ENCODE measurements around the gene SLAMF8. TPM values are rescaled to one million over a fixed set of nuclear protein-coding genes. Genes with fewer than 3 reads are reported as not detected.

SLAMF8 gene
- total RNA-seq, 6 donors from 2014 or later: 4.1 to 50.3 (median 27.6) TPM

DNA sequence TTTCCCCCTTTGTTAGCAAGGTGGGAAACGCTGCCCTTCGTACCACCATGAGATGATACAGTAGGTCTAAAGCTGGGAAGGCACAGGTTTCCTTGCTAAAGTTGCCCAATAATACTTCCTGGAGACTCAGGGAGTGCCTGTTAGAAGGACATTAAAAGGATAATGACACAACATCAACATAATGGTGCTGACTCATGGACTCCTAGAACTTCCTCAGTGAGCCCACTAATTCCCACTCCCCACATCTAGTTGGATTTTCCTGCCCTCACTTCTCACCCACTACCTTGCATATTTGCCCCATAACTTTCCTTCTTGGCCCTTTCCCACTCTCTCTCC, 55.8 kb downstream of the SLAMF8 start:
- ATAC-seq (ENCODE audit: low FRiP score in 2 of 2) (no peak), DNase-seq (no peak)
- H3K4me3 ChIP-seq: no peak overlapping the region
- no peak overlapping the region for H3K27ac ChIP-seq
- WGBS, 2 donors: 68 to 74% methylated on average over 2 of the region's 2 CpGs
- no peak for TF ChIP-seq EP300 (IDR thresholded peaks at IDR 0.05)
- no peak for TF ChIP-seq POLR2A (IDR thresholded peaks at IDR 0.05)
- TF ChIP-seq POLR2AphosphoS5 (IDR thresholded peaks at IDR 0.05): no peak
- TF ChIP-seq, protein P1, sequence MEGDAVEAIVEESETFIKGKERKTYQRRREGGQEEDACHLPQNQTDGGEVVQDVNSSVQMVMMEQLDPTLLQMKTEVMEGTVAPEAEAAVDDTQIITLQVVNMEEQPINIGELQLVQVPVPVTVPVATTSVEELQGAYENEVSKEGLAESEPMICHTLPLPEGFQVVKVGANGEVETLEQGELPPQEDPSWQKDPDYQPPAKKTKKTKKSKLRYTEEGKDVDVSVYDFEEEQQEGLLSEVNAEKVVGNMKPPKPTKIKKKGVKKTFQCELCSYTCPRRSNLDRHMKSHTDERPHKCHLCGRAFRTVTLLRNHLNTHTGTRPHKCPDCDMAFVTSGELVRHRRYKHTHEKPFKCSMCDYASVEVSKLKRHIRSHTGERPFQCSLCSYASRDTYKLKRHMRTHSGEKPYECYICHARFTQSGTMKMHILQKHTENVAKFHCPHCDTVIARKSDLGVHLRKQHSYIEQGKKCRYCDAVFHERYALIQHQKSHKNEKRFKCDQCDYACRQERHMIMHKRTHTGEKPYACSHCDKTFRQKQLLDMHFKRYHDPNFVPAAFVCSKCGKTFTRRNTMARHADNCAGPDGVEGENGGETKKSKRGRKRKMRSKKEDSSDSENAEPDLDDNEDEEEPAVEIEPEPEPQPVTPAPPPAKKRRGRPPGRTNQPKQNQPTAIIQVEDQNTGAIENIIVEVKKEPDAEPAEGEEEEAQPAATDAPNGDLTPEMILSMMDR (IDR thresholded peaks at IDR 0.05): no peak
- no peaks in the 10 kb centered on the region for H3K9me3 ChIP-seq
- H3K4me1 ChIP-seq: peaks cover 3 to 12% (median 10%) of the 10 kb centered on the region in 4 donors
- H3K36me3 ChIP-seq: no peaks in the 10 kb centered on the region
- no peaks in the 10 kb centered on the region for H3K27me3 ChIP-seq

DNA sequence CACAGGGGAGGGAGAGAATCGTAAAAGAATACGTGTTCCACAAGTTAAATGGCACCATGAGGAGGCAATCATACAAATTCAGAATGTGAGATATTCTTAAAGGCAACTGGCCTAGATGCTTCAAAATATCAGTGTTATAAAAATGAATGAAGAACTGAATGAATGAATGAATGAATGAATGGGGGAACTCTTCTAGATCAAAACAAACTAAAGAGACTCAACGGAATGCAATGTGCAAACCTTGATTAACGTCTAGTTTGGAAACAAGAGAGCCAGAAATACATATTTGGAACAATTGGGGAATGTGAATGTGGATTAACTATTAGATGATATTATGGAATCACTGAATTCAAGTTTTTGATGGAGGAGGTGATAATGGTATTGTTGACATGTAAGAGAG, 56.5 kb downstream of the SLAMF8 start:
- 70 to 90% methylated on average over 4 of the region's 4 CpGs for WGBS, 2 donors

DNA sequence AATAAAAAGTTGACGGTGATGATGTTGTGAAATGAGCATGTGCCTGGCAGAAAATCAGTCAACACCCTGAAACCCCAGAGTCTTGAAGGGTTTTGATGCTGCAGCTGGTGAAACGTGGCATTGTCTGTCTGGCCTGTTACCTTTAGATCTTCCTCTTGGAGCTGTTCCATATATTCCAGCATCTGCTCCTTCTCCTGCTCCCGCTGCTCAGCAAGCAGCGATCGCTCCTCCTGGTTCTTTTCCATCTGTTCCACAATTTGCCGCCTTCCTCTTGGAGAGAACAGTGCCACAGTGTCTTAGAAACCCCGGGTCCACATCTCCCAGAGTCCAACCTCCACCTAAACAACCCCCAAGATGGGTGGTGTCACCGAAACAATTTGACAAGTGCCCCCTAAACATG, 57.6 kb downstream of the SLAMF8 start:
- Histone ChIP-seq H3K4me3 (no peak overlapping the region), H3K36me3 (no peaks in the 10 kb centered on the region), H3K27me3 (no peaks in the 10 kb centered on the region), H3K9me3 (no peaks in the 10 kb centered on the region), H3K4me1 (peaks cover 5 to 16% (median 15%) of the 10 kb centered on the region in 4 donors), H3K27ac (no peak overlapping the region)
- TF ChIP-seq EP300 (IDR thresholded peaks at IDR 0.05) (no peak), POLR2AphosphoS5 (IDR thresholded peaks at IDR 0.05) (no peak), POLR2A (IDR thresholded peaks at IDR 0.05) (no peak)
- TF ChIP-seq, protein P1 (IDR thresholded peaks at IDR 0.05): no peak
- no peak for ATAC-seq (ENCODE audit: low FRiP score in 2 of 2)
- no peak for DNase-seq
- 80 to 87% methylated on average over 8 of the region's 8 CpGs for WGBS, 2 donors

More for the DNA sequence above, 56.5 kb downstream of the SLAMF8 start:
- Histone ChIP-seq H3K4me1 (peaks cover 3 to 12% (median 10%) of the 10 kb centered on the region in 4 donors), H3K4me3 (no peak overlapping the region), H3K27ac (no peak overlapping the region), H3K9me3 (no peaks in the 10 kb centered on the region), H3K27me3 (no peaks in the 10 kb centered on the region), H3K36me3 (no peaks in the 10 kb centered on the region)
- no peak for DNase-seq
- no peak for ATAC-seq (ENCODE audit: low FRiP score in 2 of 2)
- no peak for TF ChIP-seq EP300 (IDR thresholded peaks at IDR 0.05)
- TF ChIP-seq POLR2A (IDR thresholded peaks at IDR 0.05): no peak
- TF ChIP-seq POLR2AphosphoS5 (IDR thresholded peaks at IDR 0.05): no peak
- TF ChIP-seq, protein P1 (IDR thresholded peaks at IDR 0.05): no peak

Small RNA genes within 50 kb of the gene (small RNA-seq; reads per million reads assigned to genes)
- gene RF00570: 0 to 0.20 (median 0.05) reads per million in 4 donors

Other genes with a start within 250 kb of the SLAMF8 start
- under 1 TPM in 2 of 6 donors, not detected in 4; 0.40 to 0.47 TPM for gene APCS, start 239.0 kb upstream of the SLAMF8 start, total RNA-seq
- gene CRP, start 112.3 kb upstream of the SLAMF8 start, total RNA-seq: 1 to 10 TPM in 1 of 6 donors, under 1 TPM in 2, not detected in 3; 0.69 to 2.1 (median 0.84) TPM
- 10 to 100 TPM; 59.1 to 96.8 (median 79.9) TPM for gene DUSP23, start 45.9 kb upstream of the SLAMF8 start, total RNA-seq
- gene FCRL6, start 24.5 kb upstream of the SLAMF8 start, total RNA-seq: 1 to 10 TPM; 1.8 to 5.2 (median 3.0) TPM
- under 1 TPM in 1 of 6 donors, not detected in 5; 0.34 TPM for gene VSIG8, start 35.8 kb downstream of the SLAMF8 start, total RNA-seq
- 10 to 100 TPM in 2 of 6 donors, 1 to 10 TPM in 4; 1.2 to 34.6 (median 9.0) TPM for gene CFAP45, start 73.3 kb downstream of the SLAMF8 start, total RNA-seq
- 1,000 to 10,000 TPM in 1 of 6 donors, 100 to 1,000 TPM in 5; 167 to 1,014 (median 605) TPM for gene TAGLN2, start 98.6 kb downstream of the SLAMF8 start, total RNA-seq
- 1 to 10 TPM in 4 of 6 donors, under 1 TPM in 2; 0.55 to 2.3 (median 1.5) TPM for gene IGSF9, start 118.7 kb downstream of the SLAMF8 start, total RNA-seq
- under 1 TPM in 1 of 6 donors, not detected in 5; 0.34 TPM for gene SLAMF9, start 127.4 kb downstream of the SLAMF8 start, total RNA-seq
- 1 to 10 TPM; 2.8 to 6.5 (median 6.0) TPM for gene PIGM, start 205.1 kb downstream of the SLAMF8 start, total RNA-seq
- under 1 TPM in 1 of 6 donors, not detected in 5; 0.11 TPM for gene KCNJ10, start 243.3 kb downstream of the SLAMF8 start, total RNA-seq

Data from upper lobe of left lung (tissue), 6 donors.